Memory B cell (primary cell): ENCODE measurements around the gene GABRB3.

Source experiments
- ATAC-seq: fragments of 150-1000 bp; cut with Tn5 transposase; 2 replicates; pipeline ENCODE4 v1.10.0; 2021; ENCODE audit warnings: low read depth, mild to moderate bottlenecking, moderate library complexity
- DNase-seq, 2 donors: peaks; one replicate each; pipeline ENCODE4 v3.0.0; 2022; ENCODE audit warnings: low spot score in 2 of 2
- H3K27ac Mint-ChIP-seq: one replicate; pipeline ENCODE4 v1.8.0; 2022; ENCODE audit warnings: mild to moderate bottlenecking, moderate library complexity, mixed read lengths
- H3K27me3 Mint-ChIP-seq: one replicate; pipeline ENCODE4 v1.8.0; 2022; ENCODE audit warnings: mixed read lengths
- H3K36me3 Mint-ChIP-seq: one replicate; pipeline ENCODE4 v1.8.0; 2022; ENCODE audit warnings: mild to moderate bottlenecking, mixed read lengths
- H3K4me1 Mint-ChIP-seq: one replicate; pipeline ENCODE4 v1.8.0; 2022; ENCODE audit warnings: mixed read lengths
- H3K4me3 Mint-ChIP-seq: one replicate; pipeline ENCODE4 v1.8.0; 2022; ENCODE audit warnings: mild to moderate bottlenecking, moderate library complexity, mixed read lengths
- H3K9me3 Mint-ChIP-seq: one replicate; pipeline ENCODE4 v1.8.0; 2022; ENCODE audit warnings: mixed read lengths

The GABRB3 gene

GRCh38 chr15:26766262-26766661 lies 6.6 kb downstream of the GABRB3 start:
- no peak overlapping the region for H3K4me3 Mint-ChIP-seq
- peaks cover 4% of the 10 kb centered on the region for H3K9me3 Mint-ChIP-seq
- DNase-seq: no peak
- no peaks in the 10 kb centered on the region for H3K4me1 Mint-ChIP-seq
- H3K27me3 Mint-ChIP-seq: no peaks in the 10 kb centered on the region
- no peak for ATAC-seq
- H3K27ac Mint-ChIP-seq: no peak overlapping the region
- H3K36me3 Mint-ChIP-seq: no peaks in the 10 kb centered on the region

GRCh38 chr15:26759986-26760385 lies 12.9 kb downstream of the GABRB3 start:
- no peak for ATAC-seq

GRCh38 chr15:26758079-26758478 lies 14.8 kb downstream of the GABRB3 start:
- Mint-ChIP-seq H3K4me1 (no peaks in the 10 kb centered on the region), H3K27ac (no peak overlapping the region), H3K36me3 (no peaks in the 10 kb centered on the region), H3K27me3 (no peaks in the 10 kb centered on the region), H3K9me3 (peaks cover 6% of the 10 kb centered on the region), H3K4me3 (no peak overlapping the region)
- no peak for DNase-seq
- ATAC-seq: no peak

More at GRCh38 chr15:26759986-26760385, 12.9 kb downstream of the GABRB3 start:
- no peak for DNase-seq
- H3K4me1 Mint-ChIP-seq: no peaks in the 10 kb centered on the region
- H3K9me3 Mint-ChIP-seq: no peaks in the 10 kb centered on the region
- no peaks in the 10 kb centered on the region for H3K36me3 Mint-ChIP-seq
- no peaks in the 10 kb centered on the region for H3K27me3 Mint-ChIP-seq
- H3K4me3 Mint-ChIP-seq: no peak overlapping the region
- no peak overlapping the region for H3K27ac Mint-ChIP-seq

DNA sequence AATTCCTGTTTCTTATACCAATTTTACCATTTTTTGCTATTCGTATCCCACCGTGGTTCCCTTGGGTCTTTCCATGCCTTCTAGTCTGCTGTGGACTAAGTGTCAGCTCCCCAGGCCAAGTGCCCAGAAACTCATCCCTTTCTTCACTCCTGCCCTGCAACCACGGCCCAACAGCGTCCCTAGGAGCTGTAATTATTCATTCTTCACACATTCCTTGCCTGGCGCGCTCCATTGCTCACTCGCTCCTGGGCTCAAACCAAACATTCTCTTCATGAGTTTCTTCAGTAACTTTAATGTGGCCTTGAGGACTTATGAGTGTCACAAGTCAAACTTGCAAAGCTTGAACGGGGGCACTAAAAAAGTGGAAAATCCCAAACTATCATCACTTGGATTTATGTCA lies 15.7 kb downstream of the GABRB3 start:
- H3K27me3 Mint-ChIP-seq: no peaks in the 10 kb centered on the region
- H3K36me3 Mint-ChIP-seq: no peaks in the 10 kb centered on the region
- peaks cover 6% of the 10 kb centered on the region for H3K9me3 Mint-ChIP-seq
- H3K4me1 Mint-ChIP-seq: no peaks in the 10 kb centered on the region
- no peak overlapping the region for H3K27ac Mint-ChIP-seq
- ATAC-seq: no peak
- H3K4me3 Mint-ChIP-seq: no peak overlapping the region
- DNase-seq: no peak

DNA sequence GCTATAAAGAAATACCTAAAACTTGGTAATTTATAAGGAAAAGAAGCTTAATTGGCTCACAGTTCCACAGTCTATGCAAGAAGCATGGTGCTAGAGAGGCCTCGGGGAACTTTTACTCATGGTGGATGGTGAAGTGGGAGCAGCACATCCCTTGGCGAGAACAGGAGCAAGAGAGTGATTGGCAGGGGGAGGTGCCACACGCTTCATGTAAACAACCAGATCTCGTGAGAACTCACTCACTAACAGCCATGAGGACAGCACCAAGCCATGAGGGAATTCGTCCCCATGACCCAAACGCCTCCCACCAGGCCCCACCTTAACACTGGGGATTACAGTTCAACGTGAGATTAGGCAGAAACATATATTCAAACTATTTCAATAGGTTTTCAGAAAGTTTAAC lies 28.0 kb downstream of the GABRB3 start:
- no peaks in the 10 kb centered on the region for H3K4me1 Mint-ChIP-seq
- no peaks in the 10 kb centered on the region for H3K36me3 Mint-ChIP-seq
- peaks cover 2% of the 10 kb centered on the region for H3K9me3 Mint-ChIP-seq
- H3K4me3 Mint-ChIP-seq: no peak overlapping the region
- DNase-seq (no peak), ATAC-seq (no peak)
- no peaks in the 10 kb centered on the region for H3K27me3 Mint-ChIP-seq
- no peak overlapping the region for H3K27ac Mint-ChIP-seq

DNA sequence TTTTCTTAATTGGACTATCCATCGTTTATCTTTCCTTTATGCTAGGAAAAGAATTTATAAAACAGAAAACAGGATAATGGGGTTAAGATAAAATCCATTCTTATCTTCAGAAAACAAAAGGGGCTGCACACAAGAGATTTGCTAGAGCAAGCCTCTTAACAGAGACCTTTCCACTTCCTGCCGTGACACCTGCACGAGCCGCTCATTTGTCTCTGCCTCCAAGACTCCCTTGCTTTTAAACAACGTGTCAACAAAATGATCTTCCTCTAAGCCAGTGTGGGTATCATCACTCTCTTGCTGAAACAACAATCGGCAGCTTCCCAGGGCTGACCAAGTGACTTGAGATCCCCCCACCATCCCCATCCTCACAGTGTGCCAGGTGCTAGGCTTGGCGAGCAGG lies 33.1 kb downstream of the GABRB3 start:
- Mint-ChIP-seq H3K4me3 (no peak overlapping the region), H3K27ac (no peak overlapping the region), H3K27me3 (no peaks in the 10 kb centered on the region), H3K9me3 (peaks cover 4% of the 10 kb centered on the region), H3K36me3 (no peaks in the 10 kb centered on the region), H3K4me1 (no peaks in the 10 kb centered on the region)
- no peak for DNase-seq
- no peak for ATAC-seq

DNA sequence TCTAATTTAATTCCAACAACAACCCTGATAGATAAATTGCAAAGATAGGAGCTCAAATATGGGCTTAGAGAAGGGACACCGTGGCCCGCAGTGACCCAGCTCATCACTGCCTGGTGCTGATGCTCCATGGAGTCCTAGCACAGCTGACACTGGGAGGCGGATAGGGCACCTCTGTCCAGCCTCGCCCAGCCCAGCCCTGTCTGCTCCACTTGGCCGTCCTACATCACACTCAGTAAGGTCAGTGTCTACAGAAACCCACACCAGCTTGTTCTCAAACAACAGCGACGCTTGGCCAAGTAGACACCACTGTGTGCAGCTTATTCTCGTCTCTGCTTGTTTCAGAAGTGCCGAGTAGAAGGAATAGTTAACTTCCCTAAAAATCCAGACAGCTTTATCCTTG lies 33.9 kb downstream of the GABRB3 start:
- Mint-ChIP-seq H3K27me3 (no peaks in the 10 kb centered on the region), H3K9me3 (peaks cover 4% of the 10 kb centered on the region)

GRCh38 chr15:26736502-26737248 lies 36.2 kb downstream of the GABRB3 start:
- no peak for ATAC-seq
- Mint-ChIP-seq H3K27me3 (no peaks in the 10 kb centered on the region), H3K4me1 (peaks cover 2% of the 10 kb centered on the region), H3K36me3 (peaks cover 5% of the 10 kb centered on the region), H3K27ac (no peak overlapping the region), H3K4me3 (no peak overlapping the region), H3K9me3 (peaks cover 10% of the 10 kb centered on the region)
- DNase-seq: no peak

More for the DNA sequence above, 33.9 kb downstream of the GABRB3 start:
- no peaks in the 10 kb centered on the region for H3K36me3 Mint-ChIP-seq
- DNase-seq: no peak
- no peak overlapping the region for H3K4me3 Mint-ChIP-seq
- no peaks in the 10 kb centered on the region for H3K4me1 Mint-ChIP-seq
- no peak for ATAC-seq
- H3K27ac Mint-ChIP-seq: no peak overlapping the region

DNA sequence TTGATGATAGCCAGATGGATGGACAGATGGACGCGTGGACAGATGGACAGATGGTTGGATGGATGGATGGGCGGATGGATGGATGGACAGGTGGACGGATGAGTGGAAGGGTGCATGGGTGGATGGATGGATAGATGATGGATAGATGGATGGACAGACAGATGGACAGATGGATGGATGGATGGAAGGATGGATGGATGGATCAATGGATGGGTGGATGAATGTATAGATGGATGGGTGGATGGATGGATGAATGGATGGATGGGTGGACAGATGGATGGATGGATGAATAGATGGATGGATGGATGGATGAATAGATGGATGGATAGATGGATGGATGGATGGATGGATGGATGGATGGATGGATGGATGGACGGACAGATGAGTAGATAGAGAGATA lies 40.9 kb downstream of the GABRB3 start:
- DNase-seq (no peak), ATAC-seq (no peak)
- Mint-ChIP-seq H3K27ac (no peak overlapping the region), H3K9me3 (peaks cover 9% of the 10 kb centered on the region), H3K36me3 (peaks cover 5% of the 10 kb centered on the region), H3K27me3 (no peaks in the 10 kb centered on the region), H3K4me1 (peaks cover 2% of the 10 kb centered on the region), H3K4me3 (no peak overlapping the region)

DNA sequence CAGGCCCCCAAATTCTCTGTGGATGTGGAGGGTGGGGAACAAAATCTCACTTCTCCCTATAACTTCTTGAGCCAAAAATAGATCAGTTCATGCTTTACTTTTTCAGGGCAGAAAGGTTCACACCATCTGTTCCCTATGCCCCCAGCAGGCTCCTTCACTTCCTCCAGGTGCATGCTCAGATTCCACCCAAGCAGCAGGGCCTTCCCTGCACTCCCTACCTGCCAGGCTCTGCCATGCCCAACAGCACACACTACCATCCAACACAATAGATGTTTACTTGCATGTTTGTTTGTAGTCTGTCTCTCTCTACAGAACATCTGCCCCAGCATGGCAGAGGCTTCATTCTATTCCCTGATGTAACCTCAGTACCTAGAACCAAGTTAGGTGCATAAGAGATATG lies 43.3 kb downstream of the GABRB3 start:
- Mint-ChIP-seq H3K36me3 (peaks cover 5% of the 10 kb centered on the region), H3K27ac (no peak overlapping the region), H3K4me1 (peaks cover 2% of the 10 kb centered on the region), H3K27me3 (no peaks in the 10 kb centered on the region), H3K4me3 (no peak overlapping the region), H3K9me3 (peaks cover 13% of the 10 kb centered on the region)
- ATAC-seq (no peak), DNase-seq (no peak)

GRCh38 chr15:26729030-26729429 lies 43.8 kb downstream of the GABRB3 start:
- Mint-ChIP-seq H3K27ac (no peak overlapping the region), H3K36me3 (peaks cover 5% of the 10 kb centered on the region), H3K4me1 (peaks cover 2% of the 10 kb centered on the region), H3K27me3 (no peaks in the 10 kb centered on the region), H3K9me3 (peaks cover 13% of the 10 kb centered on the region), H3K4me3 (no peak overlapping the region)
- no peak for ATAC-seq
- no peak for DNase-seq

GRCh38 chr15:26724381-26725150 lies 48.3 kb downstream of the GABRB3 start:
- ATAC-seq (no peak), DNase-seq (no peak)
- Mint-ChIP-seq H3K27ac (no peak overlapping the region), H3K4me3 (no peak overlapping the region), H3K4me1 (no peaks in the 10 kb centered on the region), H3K36me3 (no peaks in the 10 kb centered on the region), H3K9me3 (peaks cover 4% of the 10 kb centered on the region), H3K27me3 (no peaks in the 10 kb centered on the region)

DNA sequence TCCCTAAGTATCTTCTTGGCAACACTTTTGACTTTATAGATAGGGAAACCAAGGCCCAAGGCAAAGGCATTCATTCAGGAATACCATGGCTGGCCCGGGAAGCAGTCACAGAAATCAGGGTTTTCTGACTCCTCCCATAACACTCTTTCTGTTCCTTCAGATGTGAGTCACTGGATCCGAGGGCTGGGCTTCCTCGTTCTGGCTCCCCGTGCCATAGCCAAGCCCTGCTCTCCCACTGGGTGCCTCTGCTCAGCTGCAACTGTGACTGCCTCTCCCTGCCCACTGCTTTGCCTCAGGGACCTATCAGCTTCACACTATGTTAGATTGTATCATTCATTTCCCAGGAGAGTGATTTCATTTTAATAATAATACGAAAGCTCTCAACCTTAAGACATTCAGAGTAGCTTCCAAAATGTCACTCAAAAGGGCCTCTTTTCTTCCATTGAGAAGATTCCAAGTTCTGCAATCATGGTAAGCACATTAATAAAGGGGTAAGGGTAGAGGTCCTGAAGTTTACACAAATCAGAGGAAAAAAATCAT lies 50.2 kb downstream of the GABRB3 start:
- Mint-ChIP-seq H3K27ac (no peak overlapping the region), H3K9me3 (peaks cover 9% of the 10 kb centered on the region), H3K27me3 (no peaks in the 10 kb centered on the region), H3K36me3 (no peaks in the 10 kb centered on the region), H3K4me1 (no peaks in the 10 kb centered on the region), H3K4me3 (no peak overlapping the region)
- no peak for DNase-seq
- no peak for ATAC-seq

DNA sequence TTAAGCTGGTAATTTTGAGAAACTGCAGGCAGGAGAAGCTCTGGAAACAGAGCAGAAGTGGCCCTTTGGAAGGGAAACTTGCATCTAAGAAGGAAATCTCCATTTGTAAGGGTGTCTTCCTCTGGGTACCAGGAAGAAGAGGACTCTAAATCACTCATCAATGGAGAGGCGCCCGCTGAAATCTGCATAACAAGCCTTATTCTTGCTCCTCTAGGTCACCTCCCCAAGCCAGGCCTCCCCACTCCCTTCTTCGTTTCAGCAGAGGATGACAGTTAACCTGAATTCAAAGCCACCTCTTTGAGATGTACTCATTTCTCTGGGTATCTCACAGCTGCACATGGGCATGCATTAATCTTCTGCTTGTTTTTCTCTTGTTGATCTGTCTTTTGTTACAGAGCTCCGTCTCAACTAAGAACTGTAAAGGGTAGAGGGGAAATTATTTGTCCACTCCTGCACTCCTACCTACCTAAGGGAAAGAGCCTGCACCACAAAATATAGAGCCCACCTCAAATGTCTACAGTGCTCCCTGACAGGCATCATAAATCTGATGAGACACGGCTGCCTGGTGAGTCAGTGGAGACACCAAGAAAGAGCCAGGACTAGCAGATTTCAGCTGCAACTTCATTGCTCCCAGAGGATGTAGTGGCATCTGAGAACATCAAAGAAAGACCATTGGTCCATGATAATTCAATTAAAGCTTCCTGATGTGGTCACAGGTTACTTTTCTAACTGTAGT lies 51.5 kb downstream of the GABRB3 start:
- Mint-ChIP-seq H3K4me1 (no peaks in the 10 kb centered on the region), H3K9me3 (peaks cover 12% of the 10 kb centered on the region), H3K36me3 (no peaks in the 10 kb centered on the region), H3K27me3 (no peaks in the 10 kb centered on the region), H3K4me3 (no peak overlapping the region), H3K27ac (no peak overlapping the region)
- DNase-seq (no peak), ATAC-seq (no peak)
